Cortex of kidney (tissue), 1 donor: ENCODE results near the gene PPME1.
"Not testable (repeated sequence)": the region's sequence is repeated elsewhere in the genome, so short reads cannot be mapped to it uniquely, and the experiment has no call there.

ENCODE experiments used
- DNase-seq: peaks from one replicate; lab custom pipeline; 2025; lab: John Stamatoyannopoulos, UW

PPME1 gene

GRCh38 chr11:74170694-74171629 lies at the start of gene PPME1, which contains the start of gene C2CD3:
TSS of gene PPME1 (plus strand) at chr11:74171289. CDS start at chr11:74171422, 133 bp downstream.
TSS of gene C2CD3 (minus strand) at chr11:74171002. CDS start at chr11:74170792, 210 bp downstream.
- DNase-seq = peak; percentile 63

- no peak for DNase-seq
Measured at GRCh38 chr11:74121804-74122203, 49.3 kb upstream of the PPME1 start.

- DNase-seq = no peak
Measured at GRCh38 chr11:74123008-74123448, 48.1 kb upstream of the PPME1 start.

- DNase-seq = not testable (repeated sequence)
Measured at GRCh38 chr11:74129121-74129520, 42.0 kb upstream of the PPME1 start.

GRCh38 chr11:74132833-74133232 lies 38.3 kb upstream of the PPME1 start:
- DNase-seq = no peak

- DNase-seq = no peak
Measured at GRCh38 chr11:74133436-74133835, 37.7 kb upstream of the PPME1 start.

- no peak for DNase-seq
Measured at GRCh38 chr11:74134661-74135060, 36.4 kb upstream of the PPME1 start.

- DNase-seq = no peak
Measured at GRCh38 chr11:74135127-74135840, 35.8 kb upstream of the PPME1 start.

GRCh38 chr11:74138021-74138420 lies 33.1 kb upstream of the PPME1 start:
- no peak for DNase-seq

GRCh38 chr11:74138572-74138971 lies 32.5 kb upstream of the PPME1 start:
- DNase-seq = no peak

GRCh38 chr11:74139151-74139918 lies 31.8 kb upstream of the PPME1 start:
- DNase-seq = no peak

- not testable (repeated sequence) for DNase-seq
Measured at GRCh38 chr11:74139919-74140431, 31.1 kb upstream of the PPME1 start.

GRCh38 chr11:74141241-74141695 lies 29.8 kb upstream of the PPME1 start:
- no peak for DNase-seq

- no peak for DNase-seq
Measured at GRCh38 chr11:74141908-74142307, 29.2 kb upstream of the PPME1 start.

GRCh38 chr11:74142624-74143023 lies 28.5 kb upstream of the PPME1 start:
- no peak for DNase-seq

- DNase-seq = no peak
Measured at GRCh38 chr11:74144592-74144991, 26.5 kb upstream of the PPME1 start.

- DNase-seq = no peak
Measured at GRCh38 chr11:74147199-74147929, 23.7 kb upstream of the PPME1 start.

- no peak for DNase-seq
Measured at GRCh38 chr11:74153224-74153623, 17.9 kb upstream of the PPME1 start.

GRCh38 chr11:74154620-74155281 lies 16.3 kb upstream of the PPME1 start:
- no peak for DNase-seq

GRCh38 chr11:74157169-74157568 lies 13.9 kb upstream of the PPME1 start:
- DNase-seq = no peak
